Neural cell (in vitro differentiated cells): ENCODE measurements around the gene KANK4. TPM values are rescaled to one million over a fixed set of nuclear protein-coding genes. Genes with fewer than 3 reads are reported as not detected.

Experiments used
- H2AFZ ChIP-seq: fragments of 200-600, 300-800 bp; sonication (generic), shearing (Covaris generic); 2 replicates; pipeline ENCODE4 v1.6.0; 2014; ENCODE audit warnings: low read depth, mild to moderate bottlenecking, antibody characterized with exemption, low read length, moderate library complexity
- H3F3A ChIP-seq: fragments of 200-600 bp; shearing (Covaris generic); 2 replicates; pipeline ENCODE4 v1.6.1; 2016; ENCODE audit warnings: mild to moderate bottlenecking, moderate library complexity, mixed read lengths, antibody characterized with exemption, low read length; ENCODE audit not compliant: insufficient read depth, poor library complexity, severe bottlenecking
- H3K27ac ChIP-seq: fragments of 200-600, 300-800 bp; sonication (generic), shearing (Covaris generic); 2 replicates; pipeline ENCODE4 v1.5.1; 2014; ENCODE audit warnings: mild to moderate bottlenecking, low read length, moderate library complexity
- H3K27me3 ChIP-seq: fragments of 300-800, 200-600 bp; sonication (generic), shearing (Covaris generic); 2 replicates; pipeline ENCODE4 v1.6.0; 2014; ENCODE audit warnings: mild to moderate bottlenecking, low read depth, low read length, moderate library complexity; ENCODE audit not compliant: insufficient read depth
- H3K36me3 ChIP-seq: fragments of 300-800, 200-600 bp; sonication (generic), shearing (Covaris generic); 2 replicates; pipeline ENCODE4 v1.5.1; 2014; ENCODE audit warnings: mild to moderate bottlenecking, antibody characterized with exemption, low read length, moderate library complexity; ENCODE audit not compliant: insufficient read depth
- H3K4me2 ChIP-seq: fragments of 300-800, 200-600 bp; sonication (generic), shearing (Covaris generic); 2 replicates; pipeline ENCODE4 v1.6.0; 2014; ENCODE audit warnings: mild to moderate bottlenecking, low read length
- H3K4me3 ChIP-seq: fragments of 300-800, 200-600 bp; sonication (generic), shearing (Covaris generic); 2 replicates; pipeline ENCODE4 v1.5.1; 2014; ENCODE audit warnings: mild to moderate bottlenecking, low read length, moderate library complexity
- H3K79me2 ChIP-seq: fragments of 200-600 bp; shearing (Covaris generic); replicated peaks from 2 replicates; pipeline ENCODE4 v1.6.0; 2014; ENCODE audit warnings: mild to moderate bottlenecking, low read length, moderate library complexity; ENCODE audit not compliant: insufficient read depth
- H3K9ac ChIP-seq: fragments of 300-800, 200-600 bp; sonication (generic), shearing (Covaris generic); 2 replicates; pipeline ENCODE4 v1.6.1; 2016; ENCODE audit warnings: mild to moderate bottlenecking, low read length, mixed read lengths
- H3K9me2 ChIP-seq: fragments of 200-600 bp; shearing (Covaris generic); 2 replicates; pipeline ENCODE4 v1.6.1; 2016; ENCODE audit warnings: mild to moderate bottlenecking, low read length, mixed read lengths; ENCODE audit not compliant: insufficient read depth
- H3K9me3 ChIP-seq: fragments of 200-600, 300-800 bp; sonication (generic), shearing (Covaris generic); 2 replicates; pipeline ENCODE4 v1.6.1; 2016; ENCODE audit warnings: mild to moderate bottlenecking, mixed run types, low read length, moderate library complexity, mixed read lengths
- H4K20me1 ChIP-seq: fragments of 200-600 bp; shearing (Covaris generic); 2 replicates; pipeline ENCODE4 v1.6.1; 2016; ENCODE audit warnings: mild to moderate bottlenecking, mixed run types; ENCODE audit not compliant: insufficient read depth
- EP300 ChIP-seq: fragments of 450-650 bp; conservative IDR thresholded peaks from 2 replicates; pipeline ENCODE4 v1.6.1; 2014; ENCODE audit warnings: antibody characterized with exemption, mild to moderate bottlenecking, moderate library complexity; ENCODE audit not compliant: poor library complexity, severe bottlenecking
- MXI1 ChIP-seq: fragments of 450-650 bp; conservative IDR thresholded peaks from 2 replicates; pipeline ENCODE4 v1.6.1; 2014; ENCODE audit warnings: antibody characterized with exemption, mild to moderate bottlenecking; ENCODE audit not compliant: poor library complexity, severe bottlenecking
- POLR2AphosphoS5 ChIP-seq: IDR thresholded peaks from 2 replicates; pipeline ENCODE4 v1.6.1; 2012
- RAD21 ChIP-seq: fragments of 450-650 bp; conservative IDR thresholded peaks from 2 replicates; pipeline ENCODE4 v1.6.1; 2014; ENCODE audit warnings: antibody characterized with exemption, mild to moderate bottlenecking, moderate library complexity
- SMC3 ChIP-seq: fragments of 450-650 bp; conservative IDR thresholded peaks from 2 replicates; pipeline ENCODE4 v1.6.1; 2014; ENCODE audit warnings: antibody characterized with exemption, mild to moderate bottlenecking, moderate library complexity; ENCODE audit not compliant: poor library complexity
- TAF1 ChIP-seq: IDR thresholded peaks from 2 replicates; pipeline ENCODE4 v1.6.1; 2012; ENCODE audit warnings: low read depth
- polyA plus RNA-seq: library from polyadenylated mRNA; depleted of rRNA; stranded (reverse); fragments of >200 nt; gene quantifications from 2 replicates; pipeline ENCODE4 v1.2.3, GENCODE V29; 2014
- TF ChIP-seq, protein P1 (sequence below): fragments of 450-650 bp; IDR thresholded peaks from 2 replicates; pipeline ENCODE4 v1.5.1; 2014; ENCODE audit warnings: antibody characterized with exemption, mild to moderate bottlenecking, moderate library complexity; ENCODE audit not compliant: poor library complexity, severe bottlenecking
- TF ChIP-seq, protein P2 (sequence below): IDR thresholded peaks from 2 replicates; pipeline ENCODE4 v1.6.1; 2012; ENCODE audit warnings: borderline replicate concordance

Gene KANK4
- polyA plus RNA-seq, 1 donor from 2014 or later: 0.25 TPM

DNA sequence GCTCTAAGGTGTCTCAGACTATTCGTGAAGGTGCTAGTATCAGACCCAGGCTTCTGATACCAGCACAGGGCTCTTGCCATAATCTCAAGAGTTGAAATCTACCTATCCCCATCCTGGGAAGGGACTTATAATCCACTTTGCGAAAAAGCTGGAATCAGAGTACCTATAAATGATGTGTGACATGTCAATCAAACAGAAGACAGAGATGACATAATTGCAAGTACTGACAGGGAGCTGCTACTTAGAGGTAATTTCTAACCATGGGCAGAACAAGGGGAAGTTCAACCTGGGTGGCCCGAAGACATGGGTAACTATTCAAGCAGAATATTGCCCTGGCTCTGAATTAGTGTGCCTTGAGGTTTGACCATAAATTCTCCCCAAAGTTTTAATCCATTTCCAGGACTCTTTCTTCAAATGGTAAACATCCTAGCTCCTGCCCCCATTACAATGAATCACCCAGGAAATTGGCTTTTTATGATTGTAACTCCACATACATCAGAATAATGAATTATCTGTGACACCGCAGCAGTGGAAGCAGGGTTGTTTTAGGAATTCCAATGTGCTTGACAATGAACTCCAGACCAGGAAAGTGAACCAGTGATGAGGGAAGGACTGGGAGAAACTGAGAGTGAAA is 37.2 kb downstream of the KANK4 start:
- Histone ChIP-seq H3K36me3 (no peaks in the 10 kb centered on the region), H3K27me3 (peaks cover 17% of the 10 kb centered on the region), H3K9ac (no peak overlapping the region), H3K4me3 (no peak overlapping the region), H3K27ac (peak overlapping the region; percentile 73), H3K9me2 (no peaks in the 10 kb centered on the region), H2AFZ (no peak overlapping the region), H3K4me2 (no peak overlapping the region), H3K9me3 (no peaks in the 10 kb centered on the region), H4K20me1 (no peaks in the 10 kb centered on the region), H3F3A (no peaks in the 10 kb centered on the region), H3K79me2 (no peaks in the 10 kb centered on the region)
- TF ChIP-seq RAD21 (no peak), EP300 (peak; percentile 74), POLR2AphosphoS5 (peak; percentile 17)

DNA sequence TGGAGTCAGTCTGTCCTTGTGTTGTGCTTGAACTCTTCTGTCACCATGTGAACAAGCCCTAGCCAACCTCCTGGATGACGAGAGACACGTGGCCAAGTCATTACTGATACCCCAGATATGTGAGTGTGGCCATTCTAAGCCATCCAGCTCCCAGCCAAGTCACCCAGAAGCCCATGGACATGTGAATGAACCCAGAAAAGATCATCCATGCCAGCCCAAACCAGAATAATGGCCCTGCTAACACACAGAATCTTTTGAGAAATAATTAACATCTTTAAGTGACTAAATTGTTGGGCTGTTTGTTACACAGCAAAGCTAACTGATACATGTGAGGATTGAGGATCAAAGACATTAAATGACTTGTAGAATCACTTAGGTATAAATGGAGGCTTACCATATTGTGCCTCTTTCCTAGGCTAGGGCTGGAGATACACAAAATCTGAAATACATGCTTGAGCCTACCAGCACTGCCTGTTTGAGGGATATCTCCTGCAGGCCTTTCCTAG is 38.2 kb downstream of the KANK4 start:
- Histone ChIP-seq H3K79me2 (no peaks in the 10 kb centered on the region), H3F3A (no peaks in the 10 kb centered on the region), H4K20me1 (no peaks in the 10 kb centered on the region)

More for the DNA sequence above, 38.2 kb downstream of the KANK4 start:
- no peaks in the 10 kb centered on the region for H3K36me3 ChIP-seq
- no peak overlapping the region for H3K4me2 ChIP-seq
- TF ChIP-seq, protein P1, sequence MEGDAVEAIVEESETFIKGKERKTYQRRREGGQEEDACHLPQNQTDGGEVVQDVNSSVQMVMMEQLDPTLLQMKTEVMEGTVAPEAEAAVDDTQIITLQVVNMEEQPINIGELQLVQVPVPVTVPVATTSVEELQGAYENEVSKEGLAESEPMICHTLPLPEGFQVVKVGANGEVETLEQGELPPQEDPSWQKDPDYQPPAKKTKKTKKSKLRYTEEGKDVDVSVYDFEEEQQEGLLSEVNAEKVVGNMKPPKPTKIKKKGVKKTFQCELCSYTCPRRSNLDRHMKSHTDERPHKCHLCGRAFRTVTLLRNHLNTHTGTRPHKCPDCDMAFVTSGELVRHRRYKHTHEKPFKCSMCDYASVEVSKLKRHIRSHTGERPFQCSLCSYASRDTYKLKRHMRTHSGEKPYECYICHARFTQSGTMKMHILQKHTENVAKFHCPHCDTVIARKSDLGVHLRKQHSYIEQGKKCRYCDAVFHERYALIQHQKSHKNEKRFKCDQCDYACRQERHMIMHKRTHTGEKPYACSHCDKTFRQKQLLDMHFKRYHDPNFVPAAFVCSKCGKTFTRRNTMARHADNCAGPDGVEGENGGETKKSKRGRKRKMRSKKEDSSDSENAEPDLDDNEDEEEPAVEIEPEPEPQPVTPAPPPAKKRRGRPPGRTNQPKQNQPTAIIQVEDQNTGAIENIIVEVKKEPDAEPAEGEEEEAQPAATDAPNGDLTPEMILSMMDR: no peak
- TF ChIP-seq POLR2AphosphoS5 (no peak), SMC3 (no peak), MXI1 (no peak), EP300 (no peak), RAD21 (no peak), TAF1 (no peak)
- TF ChIP-seq, protein P2, sequence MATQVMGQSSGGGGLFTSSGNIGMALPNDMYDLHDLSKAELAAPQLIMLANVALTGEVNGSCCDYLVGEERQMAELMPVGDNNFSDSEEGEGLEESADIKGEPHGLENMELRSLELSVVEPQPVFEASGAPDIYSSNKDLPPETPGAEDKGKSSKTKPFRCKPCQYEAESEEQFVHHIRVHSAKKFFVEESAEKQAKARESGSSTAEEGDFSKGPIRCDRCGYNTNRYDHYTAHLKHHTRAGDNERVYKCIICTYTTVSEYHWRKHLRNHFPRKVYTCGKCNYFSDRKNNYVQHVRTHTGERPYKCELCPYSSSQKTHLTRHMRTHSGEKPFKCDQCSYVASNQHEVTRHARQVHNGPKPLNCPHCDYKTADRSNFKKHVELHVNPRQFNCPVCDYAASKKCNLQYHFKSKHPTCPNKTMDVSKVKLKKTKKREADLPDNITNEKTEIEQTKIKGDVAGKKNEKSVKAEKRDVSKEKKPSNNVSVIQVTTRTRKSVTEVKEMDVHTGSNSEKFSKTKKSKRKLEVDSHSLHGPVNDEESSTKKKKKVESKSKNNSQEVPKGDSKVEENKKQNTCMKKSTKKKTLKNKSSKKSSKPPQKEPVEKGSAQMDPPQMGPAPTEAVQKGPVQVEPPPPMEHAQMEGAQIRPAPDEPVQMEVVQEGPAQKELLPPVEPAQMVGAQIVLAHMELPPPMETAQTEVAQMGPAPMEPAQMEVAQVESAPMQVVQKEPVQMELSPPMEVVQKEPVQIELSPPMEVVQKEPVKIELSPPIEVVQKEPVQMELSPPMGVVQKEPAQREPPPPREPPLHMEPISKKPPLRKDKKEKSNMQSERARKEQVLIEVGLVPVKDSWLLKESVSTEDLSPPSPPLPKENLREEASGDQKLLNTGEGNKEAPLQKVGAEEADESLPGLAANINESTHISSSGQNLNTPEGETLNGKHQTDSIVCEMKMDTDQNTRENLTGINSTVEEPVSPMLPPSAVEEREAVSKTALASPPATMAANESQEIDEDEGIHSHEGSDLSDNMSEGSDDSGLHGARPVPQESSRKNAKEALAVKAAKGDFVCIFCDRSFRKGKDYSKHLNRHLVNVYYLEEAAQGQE: no peak
- H2AFZ ChIP-seq: no peak overlapping the region
- H3K4me3 ChIP-seq: no peak overlapping the region
- peaks cover 8% of the 10 kb centered on the region for H3K27me3 ChIP-seq
- no peaks in the 10 kb centered on the region for H3K9me2 ChIP-seq
- H3K9ac ChIP-seq: no peak overlapping the region
- no peaks in the 10 kb centered on the region for H3K9me3 ChIP-seq
- peak overlapping the region; percentile 73 for H3K27ac ChIP-seq
